Fibroblast of villous mesenchyme (primary cell): ENCODE results near the gene STXBP4. TPM values are rescaled to one million over a fixed set of nuclear protein-coding genes. Genes with fewer than 3 reads are reported as not detected.

ENCODE experiments used
- DNase-seq: peaks from one replicate; pipeline ENCODE4 v3.0.0-alpha.2; 2010; ENCODE audit warnings: low read depth
- H3K4me3 ChIP-seq: 2 replicates; pipeline ENCODE4 v1.5.1; 2011; ENCODE audit warnings: low read depth, mild to moderate bottlenecking, low read length
- total RNA-seq: library from RNA; depleted of rRNA; stranded (reverse); fragments of >200 nt; gene quantifications from 2 replicates; pipeline ENCODE4 v1.2.3, GENCODE V29; 2012
- TF ChIP-seq, protein P1 (sequence below): IDR thresholded peaks from 2 replicates; pipeline ENCODE4 v1.5.1; 2012; ENCODE audit warnings: low read depth, mild to moderate bottlenecking, low read length; ENCODE audit not compliant: insufficient read depth

STXBP4 gene, protein sequence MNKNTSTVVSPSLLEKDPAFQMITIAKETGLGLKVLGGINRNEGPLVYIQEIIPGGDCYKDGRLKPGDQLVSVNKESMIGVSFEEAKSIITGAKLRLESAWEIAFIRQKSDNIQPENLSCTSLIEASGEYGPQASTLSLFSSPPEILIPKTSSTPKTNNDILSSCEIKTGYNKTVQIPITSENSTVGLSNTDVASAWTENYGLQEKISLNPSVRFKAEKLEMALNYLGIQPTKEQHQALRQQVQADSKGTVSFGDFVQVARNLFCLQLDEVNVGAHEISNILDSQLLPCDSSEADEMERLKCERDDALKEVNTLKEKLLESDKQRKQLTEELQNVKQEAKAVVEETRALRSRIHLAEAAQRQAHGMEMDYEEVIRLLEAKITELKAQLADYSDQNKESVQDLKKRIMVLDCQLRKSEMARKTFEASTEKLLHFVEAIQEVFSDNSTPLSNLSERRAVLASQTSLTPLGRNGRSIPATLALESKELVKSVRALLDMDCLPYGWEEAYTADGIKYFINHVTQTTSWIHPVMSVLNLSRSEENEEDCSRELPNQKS
- total RNA-seq = 13.9 and 16.8 TPM in 2 replicates

DNA sequence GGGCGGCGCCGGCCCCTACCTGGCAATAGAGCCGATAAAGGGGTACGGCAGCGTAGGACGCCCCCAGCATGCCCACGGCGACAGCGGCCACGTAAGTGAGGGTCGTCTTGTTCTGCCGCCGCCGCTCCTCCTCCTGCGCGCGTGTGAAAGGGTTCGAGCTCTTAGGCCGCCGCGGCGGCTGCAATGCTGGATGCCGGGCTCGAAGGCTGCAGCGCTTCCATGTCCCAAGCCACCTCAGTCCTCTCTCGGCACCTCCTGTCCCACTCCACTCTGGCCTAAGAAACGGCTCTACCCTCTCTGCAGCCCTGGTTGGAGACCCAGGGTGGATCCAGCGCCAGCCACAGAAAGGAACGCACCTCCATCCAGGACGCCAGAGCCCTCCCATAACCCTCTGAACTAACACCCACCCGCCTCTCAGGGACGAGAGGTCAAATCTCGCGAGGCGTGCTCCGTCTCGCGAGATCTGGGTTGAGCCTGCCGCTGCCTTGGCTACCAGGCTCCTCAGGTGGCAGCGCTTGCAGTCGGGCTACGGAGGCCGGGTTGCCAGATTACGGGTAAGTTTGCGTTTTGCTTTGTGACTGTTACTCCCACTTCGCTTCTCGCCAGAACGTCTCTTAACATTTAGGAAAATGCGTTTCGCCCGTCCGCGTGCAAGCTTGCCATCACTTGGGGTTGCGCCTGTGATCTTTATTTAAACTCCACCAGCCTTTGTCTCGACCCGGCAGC is at the start of gene STXBP4, which contains the start of gene COX11:
TSS of gene STXBP4 (plus strand) at position 504 of the 726 bp plus-strand sequence. CDS start 17,455 bp downstream, outside the sequence.
TSS of gene COX11 (minus strand) at position 393 of the 726 bp plus-strand sequence. CDS start at position 385, 8 bp downstream.
- H3K4me3 ChIP-seq = peak within 1 kb of the TSS; percentile 92
- peak; percentile 97 for DNase-seq
- TF ChIP-seq, protein P1, sequence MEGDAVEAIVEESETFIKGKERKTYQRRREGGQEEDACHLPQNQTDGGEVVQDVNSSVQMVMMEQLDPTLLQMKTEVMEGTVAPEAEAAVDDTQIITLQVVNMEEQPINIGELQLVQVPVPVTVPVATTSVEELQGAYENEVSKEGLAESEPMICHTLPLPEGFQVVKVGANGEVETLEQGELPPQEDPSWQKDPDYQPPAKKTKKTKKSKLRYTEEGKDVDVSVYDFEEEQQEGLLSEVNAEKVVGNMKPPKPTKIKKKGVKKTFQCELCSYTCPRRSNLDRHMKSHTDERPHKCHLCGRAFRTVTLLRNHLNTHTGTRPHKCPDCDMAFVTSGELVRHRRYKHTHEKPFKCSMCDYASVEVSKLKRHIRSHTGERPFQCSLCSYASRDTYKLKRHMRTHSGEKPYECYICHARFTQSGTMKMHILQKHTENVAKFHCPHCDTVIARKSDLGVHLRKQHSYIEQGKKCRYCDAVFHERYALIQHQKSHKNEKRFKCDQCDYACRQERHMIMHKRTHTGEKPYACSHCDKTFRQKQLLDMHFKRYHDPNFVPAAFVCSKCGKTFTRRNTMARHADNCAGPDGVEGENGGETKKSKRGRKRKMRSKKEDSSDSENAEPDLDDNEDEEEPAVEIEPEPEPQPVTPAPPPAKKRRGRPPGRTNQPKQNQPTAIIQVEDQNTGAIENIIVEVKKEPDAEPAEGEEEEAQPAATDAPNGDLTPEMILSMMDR = peak; percentile 47

DNA sequence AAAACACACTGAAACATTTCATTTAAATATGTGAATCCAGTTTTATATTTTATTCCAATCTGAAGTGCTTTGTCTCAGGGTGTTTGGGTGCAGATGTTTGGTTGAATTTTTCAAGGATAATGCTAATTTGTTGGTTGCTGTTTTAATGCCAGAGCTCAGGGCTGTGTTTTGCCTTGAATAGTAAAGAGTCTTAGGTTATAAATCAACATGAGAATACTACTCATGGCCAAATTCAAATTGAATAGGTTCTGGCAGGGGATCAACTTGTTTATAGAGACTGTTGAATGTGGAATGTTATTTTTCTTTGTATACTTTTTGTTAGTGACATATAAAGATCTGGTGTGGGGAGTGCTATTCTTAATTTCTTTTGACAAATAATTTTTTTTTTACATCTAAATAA is 49.1 kb upstream of the STXBP4 start:
- TF ChIP-seq, protein P1 = no peak
- H3K4me3 ChIP-seq = no peak overlapping the region
- DNase-seq = no peak

GRCh38 chr17:54920819-54921218 is 47.7 kb upstream of the STXBP4 start:
- H3K4me3 ChIP-seq = no peak overlapping the region
- no peak for DNase-seq
- TF ChIP-seq, protein P1 = no peak

GRCh38 chr17:54924405-54924804 is 44.2 kb upstream of the STXBP4 start:
- DNase-seq = no peak
- TF ChIP-seq, protein P1 = no peak
- no peak overlapping the region for H3K4me3 ChIP-seq

GRCh38 chr17:54927525-54927924 is 41.0 kb upstream of the STXBP4 start:
- no peak overlapping the region for H3K4me3 ChIP-seq
- TF ChIP-seq, protein P1 = no peak
- DNase-seq = no peak

DNA sequence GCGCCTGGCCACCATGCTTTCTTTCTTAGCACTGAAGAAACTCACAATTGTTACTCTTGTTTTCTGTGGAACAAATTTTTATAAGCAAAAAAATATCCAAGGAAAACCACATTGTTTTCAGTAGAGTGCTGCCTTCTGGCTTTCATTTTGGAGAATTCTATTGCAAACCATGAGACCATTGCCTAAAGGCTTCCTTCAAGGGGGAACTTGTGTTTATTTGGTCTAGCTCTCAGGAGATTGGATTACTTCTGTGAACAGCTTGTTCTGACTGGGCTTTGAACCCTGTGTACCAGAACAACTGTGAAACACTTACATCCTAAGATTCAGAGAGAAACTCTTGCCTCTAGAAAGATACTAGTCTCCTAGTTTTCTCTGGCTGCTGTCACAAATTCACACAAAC is 35.9 kb upstream of the STXBP4 start:
- DNase-seq = peak; percentile 13
- TF ChIP-seq, protein P1 = no peak
- no peak overlapping the region for H3K4me3 ChIP-seq
